Ishikawa (cell line): ENCODE data around the gene ZBED3.

Experiments
- CEBPB ChIP-seq: IDR thresholded peaks from 2 replicates; pipeline ENCODE4 v1.6.1; 2012
- CREB1 ChIP-seq: IDR thresholded peaks from 2 replicates; pipeline ENCODE4 v1.6.1; 2012; ENCODE audit warnings: low read depth
- EGR1 ChIP-seq: IDR thresholded peaks from 2 replicates; pipeline ENCODE4 v1.6.1; 2012
- EP300 ChIP-seq: IDR thresholded peaks from 2 replicates; pipeline ENCODE4 v1.6.1; 2012; ENCODE audit warnings: borderline replicate concordance
- FOXM1 ChIP-seq: IDR thresholded peaks from 2 replicates; pipeline ENCODE4 v1.6.1; 2012; ENCODE audit warnings: low read depth, borderline replicate concordance
- MAX ChIP-seq: IDR thresholded peaks from 2 replicates; pipeline ENCODE4 v1.6.1; 2012
- NFIC ChIP-seq: IDR thresholded peaks from 2 replicates; pipeline ENCODE4 v1.6.1; 2012
- RAD21 ChIP-seq: IDR thresholded peaks from 2 replicates; pipeline ENCODE4 v1.6.1; 2012; ENCODE audit warnings: low read depth
- TAF1 ChIP-seq: IDR thresholded peaks from 2 replicates; pipeline ENCODE4 v1.6.1; 2012; ENCODE audit warnings: low read depth, mild to moderate bottlenecking
- TCF12 ChIP-seq: IDR thresholded peaks from 2 replicates; pipeline ENCODE4 v1.6.1; 2012; ENCODE audit warnings: low read depth
- TEAD4 ChIP-seq: IDR thresholded peaks from 2 replicates; pipeline ENCODE4 v1.6.1; 2012
- YY1 ChIP-seq: IDR thresholded peaks from 2 replicates; pipeline ENCODE4 v1.6.1; 2012; ENCODE audit warnings: low read depth
- ZBTB7A ChIP-seq: IDR thresholded peaks from 2 replicates; pipeline ENCODE4 v1.6.1; 2012; ENCODE audit warnings: low read depth
- TF ChIP-seq, protein P1 (sequence below): IDR thresholded peaks from 2 replicates; pipeline ENCODE4 v1.6.1; 2012; ENCODE audit warnings: low read depth, mild to moderate bottlenecking
- TF ChIP-seq, protein P2 (sequence below): IDR thresholded peaks from 2 replicates; pipeline ENCODE4 v1.6.1; 2012

The ZBED3 gene

DNA sequence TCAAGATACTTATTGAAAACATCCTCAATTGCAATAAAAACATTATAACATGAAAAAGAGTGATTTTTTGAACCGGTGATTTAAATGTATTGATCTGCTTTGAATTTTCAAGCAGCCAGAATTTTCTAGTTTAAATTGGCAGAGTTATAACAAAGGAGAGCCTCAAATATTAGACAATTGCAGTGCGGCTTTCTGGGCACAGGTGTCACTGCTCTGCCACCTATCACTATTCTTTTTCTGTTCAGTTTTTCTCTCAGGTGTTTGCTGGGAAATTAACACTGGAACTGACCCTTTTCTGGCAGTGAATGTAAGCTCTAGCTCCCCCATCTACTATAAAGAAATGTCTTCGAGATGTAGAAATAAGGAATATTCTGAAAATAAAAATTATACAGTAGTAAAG, 23.0 kb downstream of the ZBED3 start:
- TF ChIP-seq TCF12 (no peak), CREB1 (no peak), RAD21 (peak; percentile 4; the same call in 1 of the 2 replicates)

- TF ChIP-seq ZBTB7A: no peak
- TF ChIP-seq EP300: no peak
- no peak for TF ChIP-seq FOXM1
- TF ChIP-seq TAF1: no peak
- no peak for TF ChIP-seq EGR1
- no peak for TF ChIP-seq RAD21
- no peak for TF ChIP-seq MAX
- TF ChIP-seq, protein P1, sequence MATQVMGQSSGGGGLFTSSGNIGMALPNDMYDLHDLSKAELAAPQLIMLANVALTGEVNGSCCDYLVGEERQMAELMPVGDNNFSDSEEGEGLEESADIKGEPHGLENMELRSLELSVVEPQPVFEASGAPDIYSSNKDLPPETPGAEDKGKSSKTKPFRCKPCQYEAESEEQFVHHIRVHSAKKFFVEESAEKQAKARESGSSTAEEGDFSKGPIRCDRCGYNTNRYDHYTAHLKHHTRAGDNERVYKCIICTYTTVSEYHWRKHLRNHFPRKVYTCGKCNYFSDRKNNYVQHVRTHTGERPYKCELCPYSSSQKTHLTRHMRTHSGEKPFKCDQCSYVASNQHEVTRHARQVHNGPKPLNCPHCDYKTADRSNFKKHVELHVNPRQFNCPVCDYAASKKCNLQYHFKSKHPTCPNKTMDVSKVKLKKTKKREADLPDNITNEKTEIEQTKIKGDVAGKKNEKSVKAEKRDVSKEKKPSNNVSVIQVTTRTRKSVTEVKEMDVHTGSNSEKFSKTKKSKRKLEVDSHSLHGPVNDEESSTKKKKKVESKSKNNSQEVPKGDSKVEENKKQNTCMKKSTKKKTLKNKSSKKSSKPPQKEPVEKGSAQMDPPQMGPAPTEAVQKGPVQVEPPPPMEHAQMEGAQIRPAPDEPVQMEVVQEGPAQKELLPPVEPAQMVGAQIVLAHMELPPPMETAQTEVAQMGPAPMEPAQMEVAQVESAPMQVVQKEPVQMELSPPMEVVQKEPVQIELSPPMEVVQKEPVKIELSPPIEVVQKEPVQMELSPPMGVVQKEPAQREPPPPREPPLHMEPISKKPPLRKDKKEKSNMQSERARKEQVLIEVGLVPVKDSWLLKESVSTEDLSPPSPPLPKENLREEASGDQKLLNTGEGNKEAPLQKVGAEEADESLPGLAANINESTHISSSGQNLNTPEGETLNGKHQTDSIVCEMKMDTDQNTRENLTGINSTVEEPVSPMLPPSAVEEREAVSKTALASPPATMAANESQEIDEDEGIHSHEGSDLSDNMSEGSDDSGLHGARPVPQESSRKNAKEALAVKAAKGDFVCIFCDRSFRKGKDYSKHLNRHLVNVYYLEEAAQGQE: no peak
- no peak for TF ChIP-seq TCF12
- no peak for TF ChIP-seq YY1
- no peak for TF ChIP-seq CREB1
- TF ChIP-seq CEBPB: no peak
- TF ChIP-seq, protein P2, sequence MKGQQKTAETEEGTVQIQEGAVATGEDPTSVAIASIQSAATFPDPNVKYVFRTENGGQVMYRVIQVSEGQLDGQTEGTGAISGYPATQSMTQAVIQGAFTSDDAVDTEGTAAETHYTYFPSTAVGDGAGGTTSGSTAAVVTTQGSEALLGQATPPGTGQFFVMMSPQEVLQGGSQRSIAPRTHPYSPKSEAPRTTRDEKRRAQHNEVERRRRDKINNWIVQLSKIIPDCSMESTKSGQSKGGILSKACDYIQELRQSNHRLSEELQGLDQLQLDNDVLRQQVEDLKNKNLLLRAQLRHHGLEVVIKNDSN: no peak
- TF ChIP-seq NFIC: no peak
- no peak for TF ChIP-seq TEAD4
These were observed 40.5 kb downstream of the ZBED3 start for GRCh38 chr5:77046416-77047073.

GRCh38 chr5:77035950-77036349, 51.1 kb downstream of the ZBED3 start:
- TF ChIP-seq, protein P1: no peak
- TF ChIP-seq CREB1: no peak
- no peak for TF ChIP-seq FOXM1
- TF ChIP-seq EP300: no peak

DNA sequence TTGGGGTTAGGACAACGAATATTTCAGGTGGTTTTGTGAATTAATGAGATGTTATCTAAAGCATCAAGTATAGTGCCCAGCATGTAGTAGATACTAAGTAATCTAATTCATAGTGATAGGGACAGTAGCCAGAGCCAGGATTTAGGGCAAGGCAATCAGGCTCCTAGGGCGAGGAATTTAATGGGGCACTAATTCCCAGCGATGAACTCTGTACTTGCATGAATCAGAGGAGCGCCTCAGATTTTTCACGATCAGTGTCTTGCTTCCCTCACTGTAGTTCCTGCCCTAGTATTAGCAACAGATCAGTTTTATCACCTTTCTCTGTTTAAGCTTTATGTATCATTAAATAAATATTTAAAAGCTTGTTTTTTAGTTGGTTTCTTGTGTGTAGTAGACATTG, 53.7 kb downstream of the ZBED3 start:
- TF ChIP-seq EGR1 (no peak), CREB1 (no peak), TEAD4 (no peak), FOXM1 (no peak), MAX (no peak), TCF12 (no peak), CEBPB (no peak), RAD21 (no peak), EP300 (no peak), TAF1 (no peak), ZBTB7A (no peak)
- TF ChIP-seq, protein P1: no peak
- TF ChIP-seq, protein P2: no peak

- TF ChIP-seq RAD21 (no peak), EGR1 (no peak)
- TF ChIP-seq, protein P1: no peak
These were observed 54.5 kb downstream of the ZBED3 start for GRCh38 chr5:77032635-77033034.
